Bronchial epithelial cell (primary cell): ENCODE results near the gene SMTN. TPM values are rescaled to one million over a fixed set of nuclear protein-coding genes. Genes with fewer than 3 reads are reported as not detected.

Experiments used
- DNase-seq: peaks from one replicate; pipeline ENCODE4 v3.0.0-alpha.2; 2010; ENCODE audit warnings: low read depth
- FAIRE-seq: peaks from 2 replicates; lab custom pipeline; 2011; peaks lifted over from hg19 to GRCh38; lab: Jason Lieb, UNC
- H3K27me3 ChIP-seq: 2 replicates; pipeline ENCODE4 v1.5.1; 2011; ENCODE audit warnings: low read length; ENCODE audit not compliant: control insufficient read depth, insufficient read depth
- H3K36me3 ChIP-seq: 2 replicates; pipeline ENCODE4 v1.5.1; 2011; ENCODE audit warnings: low read length; ENCODE audit not compliant: control insufficient read depth, insufficient read depth
- H3K4me3 ChIP-seq: 2 replicates; pipeline ENCODE4 v1.5.1; 2011; ENCODE audit warnings: mild to moderate bottlenecking, low read depth, low read length, control low read depth
- CTCF ChIP-seq: IDR thresholded peaks from 2 replicates; pipeline ENCODE4 v1.5.1; 2011; ENCODE audit warnings: mild to moderate bottlenecking, moderate library complexity, low read length, control low read depth, inconsistent platforms; ENCODE audit not compliant: insufficient read depth, severe bottlenecking
- total RNA-seq: library from RNA; depleted of rRNA; stranded (reverse); fragments of >200 nt; gene quantifications from 2 replicates; pipeline ENCODE4 v1.2.1, GENCODE V29; 2014

The SMTN gene
- total RNA-seq, 1 donor from 2014 or later, result 38.7 TPM

GRCh38 chr22:31091106-31091975 is 10.2 kb downstream of the SMTN start:
- FAIRE-seq (no peak), DNase-seq (no peak)
- Histone ChIP-seq H3K27me3 (no peaks in the 10 kb centered on the region), H3K4me3 (no peak overlapping the region), H3K36me3 (peaks cover 69% of the 10 kb centered on the region)
- no peak for TF ChIP-seq CTCF

- Histone ChIP-seq H3K4me3 (no peak overlapping the region), H3K27me3 (no peaks in the 10 kb centered on the region), H3K36me3 (peaks cover 75% of the 10 kb centered on the region)
- FAIRE-seq (no peak), DNase-seq (no peak)
- no peak for TF ChIP-seq CTCF
These were observed 11.0 kb downstream of the SMTN start for GRCh38 chr22:31092161-31092560.

GRCh38 chr22:31093086-31093850 is 12.2 kb downstream of the SMTN start:
- Histone ChIP-seq H3K4me3 (no peak overlapping the region), H3K36me3 (peaks cover 72% of the 10 kb centered on the region), H3K27me3 (no peaks in the 10 kb centered on the region)
- no peak for TF ChIP-seq CTCF
- no peak for DNase-seq
- no peak for FAIRE-seq

GRCh38 chr22:31094021-31094551 is 13.0 kb downstream of the SMTN start:
- no peak for FAIRE-seq
- no peak for DNase-seq
- no peaks in the 10 kb centered on the region for H3K27me3 ChIP-seq
- H3K4me3 ChIP-seq, result no peak overlapping the region
- peaks cover 68% of the 10 kb centered on the region for H3K36me3 ChIP-seq
- TF ChIP-seq CTCF, result no peak

GRCh38 chr22:31094741-31095140 is 13.6 kb downstream of the SMTN start:
- Histone ChIP-seq H3K36me3 (peaks cover 70% of the 10 kb centered on the region), H3K4me3 (no peak overlapping the region), H3K27me3 (no peaks in the 10 kb centered on the region)
- FAIRE-seq, result no peak
- DNase-seq, result no peak
- no peak for TF ChIP-seq CTCF
